GM06990 (cell line): ENCODE results near the gene CAPN15.

ENCODE experiments used
- DNase-seq: peaks from one replicate; pipeline ENCODE4 v3.0.0-alpha.2; 2011; ENCODE audit not compliant: insufficient read length; ENCODE audit errors: extremely low read depth
- H3K27me3 ChIP-seq: replicated peaks from 2 replicates; pipeline ENCODE4 v1.6.0; 2011; ENCODE audit warnings: low read length; ENCODE audit not compliant: control insufficient read depth, insufficient read depth
- H3K36me3 ChIP-seq: 2 replicates; pipeline ENCODE4 v1.5.1; 2011; ENCODE audit warnings: low read length; ENCODE audit not compliant: control insufficient read depth, insufficient read depth
- H3K4me3 ChIP-seq: replicated peaks from 2 replicates; pipeline ENCODE4 v1.5.1; 2011; ENCODE audit warnings: low read depth, mild to moderate bottlenecking, control low read depth, low read length
- TF ChIP-seq, protein P1 (sequence below): IDR thresholded peaks from 2 replicates; pipeline ENCODE4 v1.5.1; 2011; ENCODE audit warnings: low read length, control low read depth, mild to moderate bottlenecking, inconsistent platforms; ENCODE audit not compliant: insufficient read depth, poor library complexity, severe bottlenecking

The CAPN15 gene

DNA sequence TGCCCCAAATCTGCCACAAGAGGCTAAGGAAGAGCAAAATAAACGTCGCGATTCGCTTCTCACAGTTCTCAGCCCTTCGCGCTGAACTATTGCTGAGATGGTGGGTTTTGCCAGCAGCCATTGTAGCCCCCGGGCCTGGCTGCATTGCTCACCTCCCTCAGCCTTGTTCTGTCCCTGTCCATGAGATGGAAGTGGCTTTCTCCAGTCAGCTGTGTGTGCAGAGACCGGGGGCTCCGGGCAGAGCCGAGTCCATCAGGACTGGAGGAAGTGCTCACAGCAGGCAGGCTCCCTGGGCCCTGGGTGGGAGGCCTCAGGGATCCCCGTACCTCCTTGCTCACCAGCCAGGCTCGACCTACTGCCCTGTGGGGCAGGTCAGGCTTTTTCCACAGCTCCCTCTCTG lies 27.6 kb upstream of the CAPN15 start:
- TF ChIP-seq, protein P1, sequence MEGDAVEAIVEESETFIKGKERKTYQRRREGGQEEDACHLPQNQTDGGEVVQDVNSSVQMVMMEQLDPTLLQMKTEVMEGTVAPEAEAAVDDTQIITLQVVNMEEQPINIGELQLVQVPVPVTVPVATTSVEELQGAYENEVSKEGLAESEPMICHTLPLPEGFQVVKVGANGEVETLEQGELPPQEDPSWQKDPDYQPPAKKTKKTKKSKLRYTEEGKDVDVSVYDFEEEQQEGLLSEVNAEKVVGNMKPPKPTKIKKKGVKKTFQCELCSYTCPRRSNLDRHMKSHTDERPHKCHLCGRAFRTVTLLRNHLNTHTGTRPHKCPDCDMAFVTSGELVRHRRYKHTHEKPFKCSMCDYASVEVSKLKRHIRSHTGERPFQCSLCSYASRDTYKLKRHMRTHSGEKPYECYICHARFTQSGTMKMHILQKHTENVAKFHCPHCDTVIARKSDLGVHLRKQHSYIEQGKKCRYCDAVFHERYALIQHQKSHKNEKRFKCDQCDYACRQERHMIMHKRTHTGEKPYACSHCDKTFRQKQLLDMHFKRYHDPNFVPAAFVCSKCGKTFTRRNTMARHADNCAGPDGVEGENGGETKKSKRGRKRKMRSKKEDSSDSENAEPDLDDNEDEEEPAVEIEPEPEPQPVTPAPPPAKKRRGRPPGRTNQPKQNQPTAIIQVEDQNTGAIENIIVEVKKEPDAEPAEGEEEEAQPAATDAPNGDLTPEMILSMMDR = no peak
- Histone ChIP-seq H3K27me3 (no peaks in the 10 kb centered on the region), H3K36me3 (peaks cover 4% of the 10 kb centered on the region), H3K4me3 (no peak overlapping the region)
- no peak for DNase-seq

- DNase-seq = no peak
- Histone ChIP-seq H3K36me3 (peaks cover 5% of the 10 kb centered on the region), H3K27me3 (no peaks in the 10 kb centered on the region), H3K4me3 (no peak overlapping the region)
- TF ChIP-seq, protein P1 = no peak
Observed at GRCh38 chr16:500709-501108, 26.8 kb upstream of the CAPN15 start.

- Histone ChIP-seq H3K36me3 (peaks cover 14% of the 10 kb centered on the region), H3K4me3 (no peak overlapping the region), H3K27me3 (no peaks in the 10 kb centered on the region)
- TF ChIP-seq, protein P1 = no peak
- no peak for DNase-seq
Observed at GRCh38 chr16:502179-502943, 25.2 kb upstream of the CAPN15 start.

DNA sequence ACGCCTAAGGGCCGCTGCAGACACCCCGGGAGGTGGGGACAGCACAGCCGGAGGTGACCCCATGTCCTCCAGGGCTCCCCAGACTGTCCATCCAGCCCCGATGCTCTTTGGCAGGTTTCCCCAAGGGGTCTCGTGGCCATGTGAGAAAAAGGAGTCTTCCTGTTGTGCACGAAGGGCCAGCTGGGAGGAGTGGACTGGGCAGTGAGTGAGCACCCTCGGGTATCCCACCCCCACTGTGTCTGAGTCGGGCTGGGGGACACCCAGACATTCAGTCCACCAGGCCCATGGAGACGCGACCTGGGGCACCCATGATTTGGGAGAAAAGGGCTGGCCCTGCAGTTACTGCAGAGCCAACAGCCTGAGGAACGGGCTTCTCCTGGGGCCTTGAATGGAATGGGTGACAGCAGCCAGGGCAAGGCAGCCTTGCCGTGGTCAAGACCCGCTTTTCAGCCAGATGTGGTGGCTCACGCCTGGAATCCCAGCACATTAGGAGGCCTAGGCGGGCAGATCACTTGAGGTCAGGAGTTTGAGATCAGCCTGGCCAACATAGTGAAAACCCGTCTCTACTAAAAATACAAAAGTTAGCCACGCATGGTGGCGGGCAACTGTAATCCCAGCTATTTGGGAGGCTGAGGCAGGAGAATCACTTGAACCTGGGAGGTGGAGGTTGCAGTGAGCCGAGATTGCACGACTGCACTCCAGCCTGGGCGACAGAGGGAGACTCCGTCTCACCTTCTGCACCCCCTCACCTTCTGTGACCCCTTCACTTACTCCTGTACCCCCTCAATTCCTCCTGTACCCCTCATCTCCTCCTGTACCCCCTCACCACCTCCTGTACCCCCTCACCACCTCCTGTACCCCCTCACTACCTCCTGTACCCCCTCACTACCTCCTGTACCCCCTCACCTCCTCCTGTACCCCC lies 24.1 kb upstream of the CAPN15 start:
- TF ChIP-seq, protein P1 = no peak
- no peak for DNase-seq
- H3K27me3 ChIP-seq = no peaks in the 10 kb centered on the region
- H3K36me3 ChIP-seq = peaks cover 14% of the 10 kb centered on the region
- no peak overlapping the region for H3K4me3 ChIP-seq

DNA sequence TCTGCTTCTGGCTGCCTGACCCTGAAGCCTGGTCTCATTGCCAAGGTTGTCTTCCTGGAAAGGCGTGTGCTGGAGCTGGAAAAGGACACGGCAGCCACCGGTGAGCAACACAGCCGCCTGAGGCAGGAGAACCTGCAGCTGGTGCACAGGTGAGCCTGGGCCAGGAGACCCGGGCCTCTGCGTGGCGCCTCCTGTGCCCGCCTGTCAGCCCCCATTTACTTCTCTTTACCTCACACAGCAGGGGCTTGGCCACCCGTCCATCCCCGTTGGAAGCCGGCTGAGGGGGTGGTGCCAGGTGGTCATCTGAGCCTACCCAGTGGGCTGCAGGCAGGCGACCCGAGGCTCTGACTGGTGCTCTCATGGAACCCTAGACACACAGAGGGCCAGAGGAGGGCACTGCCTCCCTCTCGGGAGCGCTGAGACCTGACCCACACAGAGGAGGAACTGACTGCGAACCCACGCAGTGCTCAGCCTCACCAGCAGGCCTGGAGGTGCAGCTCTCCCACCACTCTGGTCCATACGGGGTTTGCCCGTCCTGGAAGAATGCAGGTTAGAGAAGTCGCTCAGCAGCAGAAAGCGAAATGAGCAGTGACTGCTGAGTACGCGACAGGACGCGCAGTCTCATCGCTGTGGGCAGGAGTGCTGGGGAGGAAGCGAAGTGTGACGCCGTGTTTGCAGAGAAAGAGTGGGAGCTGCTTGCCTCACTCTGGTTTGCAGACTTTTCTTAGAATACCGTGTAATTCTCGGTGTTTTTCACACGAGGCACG lies 21.9 kb upstream of the CAPN15 start:
- TF ChIP-seq, protein P1 = no peak
- no peak overlapping the region for H3K4me3 ChIP-seq
- H3K36me3 ChIP-seq = peaks cover 10% of the 10 kb centered on the region
- DNase-seq = no peak
- H3K27me3 ChIP-seq = no peaks in the 10 kb centered on the region
